Endometrial microvascular endothelial cells (primary cell): ENCODE results near the gene CCDC160. TPM values are rescaled to one million over a fixed set of nuclear protein-coding genes. Genes with fewer than 3 reads are reported as not detected.
"Not testable (repeated sequence)": the region's sequence is repeated elsewhere in the genome, so short reads cannot be mapped to it uniquely, and the experiment has no call there.

ENCODE experiments used
- in situ Hi-C: cut with HindIII; loops from 2 replicates; pipeline ENCODE4 v1.10.0; 2017; ENCODE audit warnings: low sequenced_read_pairs, low pct_unique_long_range_greater_than_20kb; ENCODE audit errors: inconsistent ontology term
- total RNA-seq: library from RNA; depleted of rRNA; stranded (reverse); fragments of >200 nt; gene quantifications from one replicate; pipeline ENCODE4 v1.2.3, GENCODE V29; 2015; ENCODE audit errors: inconsistent ontology term

The CCDC160 gene
- not detected for total RNA-seq

DNA sequence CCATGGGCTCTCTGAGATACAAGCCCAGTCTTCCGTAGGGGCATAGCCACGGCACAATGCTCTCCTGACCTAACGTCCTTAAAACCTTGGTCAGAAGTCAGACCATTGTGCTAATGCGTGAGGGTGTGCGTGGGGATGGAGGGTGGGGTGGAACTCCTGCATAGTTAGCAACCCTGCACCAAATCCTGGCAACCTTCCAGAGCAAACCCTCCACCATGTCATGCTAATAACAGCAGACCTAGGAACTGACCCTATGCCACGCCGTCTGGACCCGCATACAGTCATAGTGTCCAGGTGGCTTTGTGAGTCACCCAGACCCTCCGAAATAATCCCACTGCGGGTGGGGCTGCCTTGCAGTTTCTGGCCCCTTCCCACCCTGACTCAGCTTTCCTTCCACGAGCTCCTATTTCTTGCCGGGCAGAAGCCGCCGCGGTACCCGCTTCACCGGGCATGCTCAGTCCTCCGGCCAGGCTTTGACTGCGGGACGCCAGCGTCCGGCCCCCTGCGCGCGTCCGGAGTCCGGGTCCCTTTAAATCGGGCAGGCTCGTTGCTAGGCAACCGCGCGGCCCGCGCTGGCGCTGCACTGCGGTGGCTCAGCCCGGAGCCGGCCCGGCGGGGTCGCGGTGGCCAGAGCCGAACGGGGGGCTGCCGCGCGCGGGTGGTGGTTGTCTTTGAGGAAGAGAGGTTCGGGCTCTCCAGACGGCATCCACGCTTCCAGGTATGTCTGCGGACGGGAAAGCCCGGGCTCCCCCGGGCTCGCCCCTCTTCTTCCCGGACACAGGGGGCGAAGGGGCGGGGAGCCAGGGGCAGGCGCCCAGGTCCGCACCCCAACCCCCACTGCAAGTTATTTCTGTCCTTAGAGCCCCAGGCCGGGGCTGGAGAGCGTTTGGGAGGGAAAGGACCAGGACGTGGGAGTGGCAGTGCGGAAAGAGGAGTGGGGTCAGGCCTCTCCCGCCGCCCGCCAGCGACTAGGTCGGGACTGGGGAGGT lies at the start of gene CCDC160:
TSS of gene CCDC160 (plus strand) at position 557 of the 989 bp plus-strand sequence. CDS start 7,619 bp downstream, outside the sequence.
- in situ Hi-C loops: no loop called here

DNA sequence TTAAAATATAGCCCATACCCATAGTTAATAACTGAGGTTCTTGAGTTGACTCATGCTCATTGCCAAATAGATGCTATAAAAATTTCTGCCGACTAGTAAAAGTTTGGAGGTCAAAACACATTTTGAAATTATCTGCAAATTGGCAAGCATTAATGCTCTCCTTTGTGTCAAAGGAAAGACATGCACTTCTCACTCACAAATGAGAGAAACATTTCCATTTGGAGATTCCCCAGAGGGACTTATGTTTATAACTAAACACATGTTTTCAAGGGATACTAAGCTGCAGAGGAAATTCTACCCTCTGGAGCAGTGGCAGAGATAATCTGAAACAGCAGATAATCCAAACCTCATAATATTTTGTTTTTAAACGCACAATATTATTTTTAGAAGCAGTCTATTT lies 45.7 kb upstream of the CCDC160 start:
- in situ Hi-C loops: no loop called here

DNA sequence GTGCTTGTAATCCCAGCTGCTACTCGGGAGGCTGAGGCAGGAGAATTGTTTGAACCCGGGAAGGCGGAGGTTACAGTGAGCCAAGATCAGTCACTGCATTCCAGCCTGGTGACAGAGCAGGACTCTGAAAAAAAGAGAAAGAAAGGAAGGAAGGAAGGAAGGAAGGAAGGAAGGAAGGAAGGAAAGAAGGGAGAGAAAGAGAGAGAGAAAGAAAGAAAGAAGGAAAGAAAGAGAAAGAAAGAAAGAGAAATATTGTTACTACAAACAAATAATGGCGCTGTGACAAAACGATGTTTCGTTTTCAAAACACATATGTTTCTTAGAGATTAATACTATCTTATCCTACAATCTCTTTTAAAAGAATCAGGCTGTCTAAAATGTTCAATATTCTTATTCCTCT lies 42.1 kb upstream of the CCDC160 start:
- in situ Hi-C loops: no loop called here

DNA sequence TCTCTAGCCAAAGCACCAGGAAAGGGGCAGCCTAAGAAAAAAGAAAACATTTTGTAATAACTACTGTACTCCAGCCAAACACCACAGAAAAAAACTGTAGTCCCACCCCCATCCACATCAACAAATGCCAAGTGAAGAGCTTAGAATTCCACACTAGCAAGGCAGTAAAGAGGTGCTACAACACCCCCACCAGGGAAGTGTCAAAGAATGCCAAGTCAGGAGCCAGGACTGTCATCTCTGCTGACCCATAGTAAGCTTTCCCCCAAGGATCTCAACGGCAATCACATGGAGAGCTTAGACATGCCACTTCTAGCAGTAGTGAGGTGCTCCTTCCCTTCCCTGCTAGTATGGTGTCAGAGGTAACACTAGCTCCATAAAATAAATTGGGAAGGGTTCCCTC lies 34.4 kb upstream of the CCDC160 start:
- in situ Hi-C loops: no loop called here

DNA sequence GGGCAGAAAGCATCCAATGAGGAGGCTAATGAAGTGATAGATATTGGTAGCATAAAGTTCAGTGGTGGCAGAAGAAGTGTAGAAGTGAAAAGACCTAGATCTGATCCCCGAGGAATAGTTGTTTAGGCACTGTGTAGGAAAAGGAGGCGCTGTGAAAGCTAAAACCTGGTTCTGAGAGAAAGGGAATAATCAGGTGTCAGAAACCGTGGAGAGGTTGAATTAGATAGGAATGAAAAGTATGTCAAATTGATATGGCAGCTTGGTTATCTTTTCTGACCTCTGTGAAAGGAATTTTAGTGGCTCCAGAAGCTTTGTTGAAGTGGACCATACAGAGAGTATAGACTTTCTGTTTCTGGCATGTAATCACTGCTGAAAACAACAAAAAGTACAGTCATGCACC lies 30.8 kb upstream of the CCDC160 start:
- in situ Hi-C loops: no loop called here

DNA sequence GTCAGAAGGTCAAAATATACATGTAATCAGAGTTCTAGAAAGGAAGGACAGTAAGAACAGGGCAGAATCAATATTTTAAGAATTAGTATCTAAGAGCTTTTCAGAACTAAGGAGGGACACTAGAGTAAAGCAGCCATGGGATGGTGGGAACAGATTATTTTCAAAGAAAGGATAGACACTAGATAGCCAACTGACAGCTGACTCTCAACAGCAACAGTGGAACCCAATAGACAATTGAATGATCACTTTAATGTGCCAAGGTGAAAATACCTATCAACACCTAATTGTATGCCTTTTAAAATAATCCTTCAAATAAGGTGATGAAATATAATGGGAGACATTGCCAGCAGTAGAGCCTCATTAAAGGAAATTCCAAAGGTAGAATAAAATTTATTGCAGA lies 26.5 kb upstream of the CCDC160 start:
- in situ Hi-C loops: no loop called here

DNA sequence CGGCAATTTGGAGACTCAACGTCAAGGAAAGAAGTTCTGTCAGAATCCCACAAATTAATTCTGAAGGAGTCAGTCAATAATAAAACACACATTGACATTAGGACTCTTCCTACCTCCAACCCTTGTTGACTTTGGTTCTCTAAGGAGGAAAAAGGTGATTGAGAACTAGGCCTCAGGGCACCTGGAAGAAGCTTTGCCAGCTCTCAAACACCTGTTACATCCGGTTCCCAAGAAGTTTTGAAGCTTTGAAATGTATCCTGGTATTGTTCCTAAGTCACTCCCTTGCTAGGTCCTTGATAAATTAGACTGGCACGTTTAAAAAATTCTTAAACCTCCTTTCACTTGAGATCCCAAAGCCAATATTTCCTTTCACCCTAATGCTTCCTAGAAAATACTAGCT lies 1.7 kb upstream of the CCDC160 start:
- in situ Hi-C loops: no loop called here

DNA sequence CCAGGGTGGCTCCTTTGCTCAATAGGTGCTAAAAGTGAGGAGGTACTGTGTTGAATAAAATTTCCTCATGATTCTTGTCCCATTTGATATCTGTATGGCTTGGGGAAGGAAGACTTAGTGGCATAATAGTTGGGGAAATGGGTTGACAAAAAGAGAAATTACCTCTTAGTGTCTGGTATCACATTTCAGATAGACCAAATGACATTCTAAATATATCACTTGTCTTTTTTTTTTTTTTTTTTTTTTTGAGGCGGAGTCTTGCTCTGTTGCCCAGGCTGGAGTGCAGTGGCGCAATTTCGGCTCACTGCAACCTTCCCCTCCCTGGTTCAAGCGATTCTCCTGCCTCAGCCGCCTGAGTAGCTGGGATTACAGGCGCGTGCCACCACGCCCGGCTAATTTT lies 1.2 kb downstream of the CCDC160 start:
- in situ Hi-C loops: not testable (repeated sequence)

DNA sequence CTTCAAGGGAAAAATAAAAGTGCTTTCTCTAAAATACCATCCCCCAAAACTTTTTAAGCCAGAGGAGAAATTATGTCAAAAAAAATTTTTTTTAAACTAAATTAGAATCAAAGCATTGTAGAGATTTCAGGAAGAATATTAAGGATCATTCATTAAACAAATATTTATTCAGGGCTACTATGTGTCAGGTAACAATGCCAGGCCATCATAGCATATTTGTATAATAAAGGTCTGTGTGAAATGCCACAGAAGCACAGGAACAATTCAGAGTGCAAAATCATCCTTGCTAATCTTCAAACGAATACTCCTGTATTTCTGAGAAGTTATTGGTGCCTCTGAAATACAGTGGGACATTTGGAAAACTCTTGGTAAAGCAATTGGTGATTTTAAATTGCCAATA lies 2.0 kb downstream of the CCDC160 start:
- in situ Hi-C loops: no loop called here

DNA sequence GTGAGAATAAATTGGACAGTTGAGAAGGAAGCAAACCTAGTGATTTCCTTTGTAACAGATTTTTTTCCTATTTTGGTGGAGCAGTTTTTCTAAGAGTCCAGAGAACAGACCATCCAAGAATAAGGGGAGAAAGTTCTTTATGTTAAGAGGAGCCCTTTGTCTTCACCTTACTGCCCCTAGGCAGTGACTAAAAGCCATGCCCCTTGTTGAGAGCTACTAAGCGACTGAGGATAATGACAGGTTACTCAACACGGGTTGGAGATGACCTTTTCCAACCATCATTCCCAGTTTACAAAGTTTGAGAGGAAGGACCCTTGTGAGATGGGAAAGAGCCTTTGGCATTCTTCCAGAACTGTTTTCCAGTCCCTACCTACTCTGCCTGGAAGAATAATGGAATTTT lies 3.2 kb downstream of the CCDC160 start:
- in situ Hi-C loops: no loop called here

DNA sequence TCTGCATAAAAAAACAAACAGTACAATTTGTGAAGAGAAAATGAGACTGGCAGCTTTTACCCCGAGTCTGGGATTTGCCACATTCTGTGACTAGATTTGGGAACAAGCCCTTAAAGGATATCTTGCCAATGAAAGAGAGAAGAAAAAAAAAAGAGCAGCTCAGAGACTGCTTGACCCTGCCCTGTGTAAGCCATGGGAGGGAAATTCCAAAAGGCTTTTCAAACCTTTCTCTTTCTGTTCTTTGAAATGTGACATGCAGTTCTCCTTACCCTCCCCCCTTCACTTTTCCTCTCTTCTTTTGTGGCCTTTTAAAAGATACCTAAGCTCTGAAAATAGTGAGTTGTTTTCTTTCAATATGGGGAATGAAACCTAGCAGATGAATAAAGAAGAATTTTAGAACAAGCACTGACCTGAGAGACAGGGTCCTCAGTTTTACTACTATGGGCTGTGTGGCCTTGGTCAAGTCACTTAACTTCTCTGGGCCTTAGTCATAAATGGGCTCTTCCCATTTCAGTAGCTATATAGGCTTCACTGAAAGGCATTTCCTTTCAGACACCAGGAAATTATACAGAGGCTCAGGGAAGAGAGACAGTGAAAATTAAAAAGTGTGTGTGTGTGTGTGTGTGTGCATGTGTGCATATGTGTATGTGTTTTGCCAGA lies 5.1 kb downstream of the CCDC160 start:
- in situ Hi-C loops: no loop called here

DNA sequence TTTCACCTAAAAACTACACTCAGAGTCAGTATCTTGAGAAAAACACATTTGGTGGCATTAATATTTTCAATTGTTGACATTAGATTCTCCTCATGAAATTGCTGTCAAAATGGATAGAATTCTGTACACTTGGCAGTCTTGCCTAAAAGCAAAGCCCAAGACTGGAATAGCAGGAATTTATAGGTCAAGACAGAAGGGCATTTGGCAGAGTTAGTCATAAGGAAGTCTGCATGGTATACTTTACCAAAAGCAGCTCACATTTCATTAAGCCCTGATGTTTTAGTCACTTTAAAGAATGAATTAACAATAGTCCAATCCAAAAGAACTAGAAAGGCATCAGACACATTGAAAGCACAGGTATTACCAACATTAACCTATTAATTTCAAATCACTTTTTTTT lies 7.1 kb downstream of the CCDC160 start:
- in situ Hi-C loops: no loop called here

DNA sequence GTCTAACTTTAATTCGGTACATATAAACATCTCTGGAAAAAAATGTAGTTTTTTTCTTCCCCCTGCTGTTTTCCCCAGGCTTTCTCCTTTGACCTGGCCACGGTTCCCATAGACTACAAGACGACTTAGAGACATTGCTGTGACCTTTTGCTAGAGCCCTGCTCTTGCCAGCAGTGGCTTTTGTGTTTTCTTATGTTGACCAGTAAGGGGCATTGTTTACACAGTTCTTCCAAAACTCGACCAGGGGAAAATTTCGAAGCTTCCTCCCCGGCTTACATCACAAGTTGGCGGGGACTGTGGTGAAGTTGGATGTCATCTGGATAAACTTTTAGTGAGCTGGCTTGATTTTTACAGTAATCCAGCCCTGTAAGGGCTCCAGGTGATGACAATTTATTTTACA lies 9.3 kb downstream of the CCDC160 start:
- in situ Hi-C loops: no loop called here

DNA sequence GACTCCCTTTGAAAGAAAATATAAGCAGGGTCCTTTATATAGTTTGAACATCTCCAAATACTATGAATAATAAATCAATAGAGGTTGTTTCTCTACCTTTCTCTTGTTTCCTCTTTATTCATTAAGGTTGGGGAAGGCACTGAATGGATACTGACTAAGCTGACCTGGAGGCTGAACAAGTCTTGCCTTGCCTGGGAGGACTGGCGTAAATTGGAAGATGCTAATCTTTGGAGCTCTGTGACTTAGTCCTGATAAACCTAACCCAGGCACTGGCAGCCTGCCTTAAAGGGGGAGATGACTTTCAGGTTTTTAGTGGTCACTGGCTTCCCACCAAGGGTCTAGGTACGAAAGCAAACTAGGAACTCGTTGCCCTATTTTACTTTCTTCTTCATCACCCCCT lies 10.5 kb downstream of the CCDC160 start:
- in situ Hi-C loops: no loop called here

DNA sequence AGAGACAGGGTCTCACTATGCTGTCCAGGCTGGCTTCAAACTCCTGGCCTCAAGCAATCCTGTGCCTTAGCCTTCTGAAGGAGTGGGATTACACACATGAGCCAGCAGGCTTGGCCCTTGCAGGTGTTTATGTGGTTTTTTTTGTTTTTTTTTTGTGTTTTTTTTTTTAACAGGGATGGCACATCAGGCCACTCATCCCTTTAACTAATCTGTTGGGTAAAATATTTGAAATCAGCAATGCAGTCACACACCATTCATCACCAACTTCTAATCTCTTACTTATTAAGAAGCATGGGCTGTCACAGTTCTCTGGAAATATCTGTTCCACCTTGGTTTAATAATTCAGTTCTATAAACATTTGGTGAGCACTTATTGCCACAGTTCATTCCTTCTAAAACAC lies 12.3 kb downstream of the CCDC160 start:
- in situ Hi-C loops: no loop called here

DNA sequence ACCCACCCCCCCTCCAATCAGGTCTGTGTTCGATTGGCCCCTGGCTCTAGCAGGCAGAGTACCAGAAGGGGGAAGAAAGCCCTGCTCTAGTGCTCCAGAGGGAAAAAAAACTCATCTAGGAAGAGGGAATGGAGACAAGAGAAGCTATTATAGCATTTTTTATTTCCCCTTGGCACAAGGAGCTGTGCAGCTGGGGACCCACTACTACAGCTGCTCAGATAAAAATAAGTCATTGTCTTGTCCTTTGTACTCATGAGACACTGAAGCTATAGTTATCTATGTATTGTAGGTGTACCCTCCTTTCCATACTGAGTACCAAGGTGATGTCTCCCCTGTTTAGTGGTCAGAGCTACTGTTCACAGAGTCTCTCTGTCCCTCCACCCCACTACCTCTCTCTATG lies 14.3 kb downstream of the CCDC160 start:
- in situ Hi-C loops: no loop called here

DNA sequence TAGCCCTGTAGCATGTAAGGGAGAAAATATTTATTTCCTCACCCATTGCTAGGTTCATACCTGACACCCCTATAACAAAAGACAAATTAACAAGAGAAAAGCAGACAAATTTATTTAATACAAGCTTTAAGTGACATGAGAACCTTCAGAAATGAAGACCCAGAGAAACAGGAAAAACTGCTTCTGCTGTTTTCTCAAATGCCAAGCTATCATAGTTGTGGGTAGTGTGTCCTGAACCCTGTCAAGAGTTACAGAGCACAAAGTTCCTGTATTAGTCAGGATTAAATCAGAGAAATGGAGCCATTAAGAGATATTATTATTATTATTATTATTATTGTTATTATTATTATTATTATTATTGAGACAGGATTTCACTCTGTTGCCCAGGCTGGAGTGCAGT lies 17.5 kb downstream of the CCDC160 start:
- in situ Hi-C loops: no loop called here

DNA sequence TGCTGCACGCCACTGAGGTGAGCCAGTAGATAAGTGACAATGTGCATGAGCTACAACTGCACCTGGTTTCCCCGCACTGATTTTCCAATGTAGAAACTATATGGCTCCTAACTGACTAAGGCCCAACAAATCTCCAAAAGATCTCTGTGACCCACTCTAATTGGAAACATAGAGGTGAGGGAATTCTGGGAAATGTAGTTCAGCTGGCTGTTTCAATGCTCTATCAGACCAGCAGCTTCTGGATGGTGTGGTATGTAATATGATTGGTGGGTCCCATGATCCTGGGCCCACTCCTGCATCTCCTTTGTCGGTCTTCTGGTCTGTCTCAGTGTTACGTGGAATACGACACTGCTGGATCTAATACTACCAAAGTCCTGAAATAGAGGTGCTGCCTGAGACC lies 18.6 kb downstream of the CCDC160 start:
- in situ Hi-C loops: no loop called here

DNA sequence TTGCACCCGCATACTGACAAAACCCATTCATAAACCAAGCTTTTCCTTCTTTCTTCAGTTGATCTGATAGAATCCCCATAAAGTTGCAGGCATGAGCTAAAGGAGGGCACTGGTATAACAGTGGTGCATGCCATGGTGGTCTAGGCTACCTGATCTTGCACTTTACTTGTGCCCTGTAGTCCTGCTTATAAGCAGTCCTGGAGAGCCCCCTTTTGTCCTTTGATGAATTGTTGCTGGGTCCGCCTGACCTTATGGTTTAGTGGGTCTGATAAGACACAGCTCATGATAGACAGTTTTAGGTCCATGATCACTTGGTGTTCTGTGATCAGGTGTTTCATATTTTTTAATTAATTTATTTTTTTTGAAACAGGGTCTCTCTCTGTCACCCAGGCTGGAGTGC lies 19.7 kb downstream of the CCDC160 start:
- in situ Hi-C loops: no loop called here

DNA sequence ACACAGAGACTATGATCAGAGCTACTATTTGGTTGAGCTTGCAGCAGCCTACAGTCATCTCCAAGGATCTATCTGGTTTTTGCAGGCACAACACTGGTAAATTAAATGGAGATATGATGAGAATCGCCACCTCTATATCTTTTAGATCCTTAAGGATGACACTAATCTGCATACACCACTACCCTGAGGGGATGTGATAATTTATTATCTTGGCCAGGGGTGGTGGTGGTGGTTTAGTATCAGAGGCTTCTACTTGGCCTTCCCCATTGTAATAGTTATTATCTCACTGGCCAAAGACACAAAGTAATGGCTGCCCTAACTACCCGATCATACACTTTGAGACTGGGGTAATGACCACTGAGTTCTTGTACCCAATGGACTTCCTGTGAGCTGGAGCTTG lies 21.2 kb downstream of the CCDC160 start:
- in situ Hi-C loops: no loop called here
